Peyer's patch (tissue), 4 donors: Measurements from ENCODE around the gene C7. TPM values are rescaled to one million over a fixed set of nuclear protein-coding genes. Genes with fewer than 3 reads are reported as not detected.

Source experiments
- DNase-seq, 3 donors: peaks; one replicate each; pipeline ENCODE4 v3.0.0-alpha.2; 2017 to 2019
- H3K27ac ChIP-seq, 4 donors: fragments of 200-600 bp; sonication (generic); one replicate each; pipeline ENCODE4 v1.5.1; 2016 to 2019
- H3K27me3 ChIP-seq, 2 donors: fragments of 200-600 bp; sonication (generic); one replicate each; pipeline ENCODE4 v1.5.1; 2019
- H3K36me3 ChIP-seq, 3 donors: fragments of 200-600 bp; sonication (generic); one replicate each; pipeline ENCODE4 v1.5.1; 2016 to 2019
- H3K4me1 ChIP-seq, 4 donors: fragments of 200-600 bp; sonication (generic); one replicate each; pipeline ENCODE4 v1.5.1; 2016 to 2019
- H3K4me3 ChIP-seq, 4 donors: fragments of 200-600 bp; sonication (generic); 1 replicate in 3 of 4; 2 replicates in 1 of 4; pipeline ENCODE4 v1.5.1; 2016 to 2019; ENCODE audit warnings: mild to moderate bottlenecking in 1 of 4
- H3K9me3 ChIP-seq, 4 donors: fragments of 200-600 bp; sonication (generic); one replicate each; pipeline ENCODE4 v1.5.1; 2016 to 2019; ENCODE audit warnings: mild to moderate bottlenecking in 1 of 4
- CTCF ChIP-seq, 6 experiments: fragments of 450-650 bp in 4 of 6; fragments of 200-600 bp in 2 of 6; sonication (generic) in 1 of 6; IDR thresholded peaks; one replicate each; pipeline ENCODE4 v1.5.1; 2017 to 2019; ENCODE audit warnings: antibody characterized with exemption in 6 of 6, mild to moderate bottlenecking in 3 of 6, moderate library complexity in 1 of 6
- POLR2A ChIP-seq, 2 donors: fragments of 450-650 bp; IDR thresholded peaks; one replicate each; pipeline ENCODE4 v1.5.1; 2017; ENCODE audit warnings: antibody characterized with exemption in 2 of 2, mild to moderate bottlenecking in 2 of 2, moderate library complexity in 2 of 2
- total RNA-seq, 4 donors: library from RNA; depleted of rRNA; stranded (reverse); fragments of >200 nt; gene quantifications; one replicate each; pipeline ENCODE4 v1.1.0, GENCODE V29; 2016

The C7 gene
- total RNA-seq, 4 donors from 2014 or later = 42.2 to 287 (median 56.4) TPM

GRCh38 chr5:40995801-40996586 lies 86.7 kb downstream of the C7 start:
- peaks cover 0 to 7% (median 0%) of the 10 kb centered on the region in 4 donors for H3K4me1 ChIP-seq
- H3K36me3 ChIP-seq = no peaks in the 10 kb centered on the region
- H3K4me3 ChIP-seq = no peak overlapping the region
- no peaks in the 10 kb centered on the region for H3K9me3 ChIP-seq
- TF ChIP-seq POLR2A (IDR thresholded peaks at IDR 0.05) (no peak), CTCF (IDR thresholded peaks at IDR 0.05) (no peak)
- H3K27ac ChIP-seq = no peak overlapping the region
- no peak for DNase-seq
- no peaks in the 10 kb centered on the region for H3K27me3 ChIP-seq

- TF ChIP-seq POLR2A (IDR thresholded peaks at IDR 0.05) (no peak), CTCF (IDR thresholded peaks at IDR 0.05) (no peak)
- no peak for DNase-seq
Measured at GRCh38 chr5:40999142-40999541, 89.8 kb downstream of the C7 start.

GRCh38 chr5:40999966-41000365 lies 90.7 kb downstream of the C7 start:
- Histone ChIP-seq H3K4me1 (no peaks in the 10 kb centered on the region), H3K9me3 (no peaks in the 10 kb centered on the region), H3K36me3 (no peaks in the 10 kb centered on the region), H3K27ac (no peak overlapping the region), H3K4me3 (no peak overlapping the region), H3K27me3 (no peaks in the 10 kb centered on the region)
- TF ChIP-seq CTCF (IDR thresholded peaks at IDR 0.05) = no peak
- DNase-seq = no peak

More at GRCh38 chr5:40999142-40999541, 89.8 kb downstream of the C7 start:
- Histone ChIP-seq H3K36me3 (no peaks in the 10 kb centered on the region), H3K27me3 (no peaks in the 10 kb centered on the region), H3K9me3 (no peaks in the 10 kb centered on the region), H3K4me1 (no peaks in the 10 kb centered on the region), H3K4me3 (no peak overlapping the region), H3K27ac (no peak overlapping the region)

GRCh38 chr5:41003670-41004376 lies 94.5 kb downstream of the C7 start:
- no peak for DNase-seq
- Histone ChIP-seq H3K36me3 (no peaks in the 10 kb centered on the region), H3K27ac (no peak overlapping the region), H3K27me3 (no peaks in the 10 kb centered on the region), H3K4me3 (no peak overlapping the region), H3K9me3 (no peaks in the 10 kb centered on the region), H3K4me1 (no peaks in the 10 kb centered on the region)
- TF ChIP-seq CTCF (IDR thresholded peaks at IDR 0.05) (no peak), POLR2A (IDR thresholded peaks at IDR 0.05) (no peak)

GRCh38 chr5:41004931-41005330 lies 95.6 kb downstream of the C7 start:
- Histone ChIP-seq H3K4me3 (no peak overlapping the region), H3K9me3 (no peaks in the 10 kb centered on the region), H3K36me3 (no peaks in the 10 kb centered on the region), H3K4me1 (no peaks in the 10 kb centered on the region), H3K27ac (no peak overlapping the region), H3K27me3 (no peaks in the 10 kb centered on the region)
- DNase-seq = no peak
- TF ChIP-seq POLR2A (IDR thresholded peaks at IDR 0.05) = no peak
- no peak for TF ChIP-seq CTCF (IDR thresholded peaks at IDR 0.05)
